Mucosa of descending colon (tissue), 3 donors: Measurements from ENCODE around the gene CEP63. TPM values are rescaled to one million over a fixed set of nuclear protein-coding genes. Genes with fewer than 3 reads are reported as not detected.

Experiments used
- ATAC-seq: fragments of 200-7000 bp; cut with Tn5 transposase; one replicate; pipeline ENCODE4 v1.9.1; 2020; ENCODE audit warnings: mild to moderate bottlenecking, moderate library complexity
- DNase-seq, 3 donors: peaks; one replicate each; pipeline ENCODE4 v3.0.0-alpha.2; 2020
- H3K36me3 ChIP-seq: fragments of 200-600 bp; one replicate; pipeline ENCODE4 v1.8.0; 2021; ENCODE audit warnings: low read depth, mild to moderate bottlenecking
- H3K4me1 ChIP-seq: fragments of 200-600 bp; one replicate; pipeline ENCODE4 v1.8.0; 2021; ENCODE audit warnings: low read depth, mild to moderate bottlenecking
- H3K4me3 ChIP-seq: fragments of 200-600 bp; one replicate; pipeline ENCODE4 v1.8.0; 2021; ENCODE audit warnings: mild to moderate bottlenecking
- H3K9me3 ChIP-seq: fragments of 200-600 bp; one replicate; pipeline ENCODE4 v1.8.0; 2021; ENCODE audit warnings: mild to moderate bottlenecking
- CTCF ChIP-seq: fragments of 200-600 bp; IDR thresholded peaks from one replicate; pipeline ENCODE4 v1.8.0; 2022; ENCODE audit warnings: antibody characterized with exemption, mild to moderate bottlenecking
- intact Hi-C, 2 donors: fragments of 100-400 bp; cut with DNase I in 1 of 2; cut with micrococcal nuclease in 1 of 2; formaldehyde crosslinking; loops; one replicate each; pipeline versions ENCODE4 v1.11.0 to v1.11.1; 2022; cut with DNase I, micrococcal nuclease
- total RNA-seq, 3 donors: library from RNA; stranded (reverse); fragmentation: NEBNext Ultra II Directional in 2 of 3; extraction: Animal tissue kit (Norgen Biotek cat#: 25700) in 2 of 3; gene quantifications; one replicate each; pipeline versions ENCODE4 v1.2.1 to v1.2.4, GENCODE V29; 2021 to 2023
- donor health status: DM: no; HTN: no; CAD: no; lungs with moderate emphysema.
- donor health status: DM: no; HTN: no; CAD: no.
- donor health status: DM: no; HTN: yes; CAD: no.

The CEP63 gene
- total RNA-seq, 3 donors from 2014 or later, result 19.8 to 34.2 (median 19.8) TPM

GRCh38 chr3:134621854-134622253 lies 136.0 kb downstream of the CEP63 start:
- TF ChIP-seq CTCF, result no peak
- no peak for ATAC-seq
- no peak for DNase-seq
- H3K9me3 ChIP-seq, result no peaks in the 10 kb centered on the region
- no peak overlapping the region for H3K4me3 ChIP-seq
- H3K36me3 ChIP-seq, result no peaks in the 10 kb centered on the region
- intact Hi-C loops, result no loop called here
- H3K4me1 ChIP-seq, result no peaks in the 10 kb centered on the region

GRCh38 chr3:134622806-134623365 lies 137.0 kb downstream of the CEP63 start:
- H3K9me3 ChIP-seq, result no peaks in the 10 kb centered on the region
- H3K4me3 ChIP-seq, result no peak overlapping the region
- TF ChIP-seq CTCF, result no peak
- ATAC-seq (no peak), DNase-seq (no peak)
- intact Hi-C loops, result no loop called here
- H3K4me1 ChIP-seq, result no peaks in the 10 kb centered on the region
- no peaks in the 10 kb centered on the region for H3K36me3 ChIP-seq

- intact Hi-C loops, result no loop called here
- Histone ChIP-seq H3K9me3 (no peaks in the 10 kb centered on the region), H3K36me3 (no peaks in the 10 kb centered on the region), H3K4me1 (no peaks in the 10 kb centered on the region), H3K4me3 (no peak overlapping the region)
- TF ChIP-seq CTCF, result no peak
- DNase-seq (no peak), ATAC-seq (no peak)
These were observed 137.9 kb downstream of the CEP63 start for GRCh38 chr3:134623615-134624245.

Other genes with a start within 250 kb of the CEP63 start
- 10 to 100 TPM; 36.3 to 80.6 (median 43.7) TPM for gene RYK, start 235.2 kb upstream of the CEP63 start, total RNA-seq
- gene AMOTL2, start 111.6 kb upstream of the CEP63 start, total RNA-seq, result 10 to 100 TPM; 17.9 to 35.1 (median 21.2) TPM
- 10 to 100 TPM; 28.9 to 44.6 (median 36.4) TPM for gene ANAPC13, start 72 bp upstream of the CEP63 start, total RNA-seq
- 1 to 10 TPM in 1 of 3 donors, under 1 TPM in 2; 0.14 to 3.7 (median 0.14) TPM for gene KY, start 165.0 kb downstream of the CEP63 start, total RNA-seq